ENCODE measurements around the gene GLRA3.

The GLRA3 gene

DNA sequence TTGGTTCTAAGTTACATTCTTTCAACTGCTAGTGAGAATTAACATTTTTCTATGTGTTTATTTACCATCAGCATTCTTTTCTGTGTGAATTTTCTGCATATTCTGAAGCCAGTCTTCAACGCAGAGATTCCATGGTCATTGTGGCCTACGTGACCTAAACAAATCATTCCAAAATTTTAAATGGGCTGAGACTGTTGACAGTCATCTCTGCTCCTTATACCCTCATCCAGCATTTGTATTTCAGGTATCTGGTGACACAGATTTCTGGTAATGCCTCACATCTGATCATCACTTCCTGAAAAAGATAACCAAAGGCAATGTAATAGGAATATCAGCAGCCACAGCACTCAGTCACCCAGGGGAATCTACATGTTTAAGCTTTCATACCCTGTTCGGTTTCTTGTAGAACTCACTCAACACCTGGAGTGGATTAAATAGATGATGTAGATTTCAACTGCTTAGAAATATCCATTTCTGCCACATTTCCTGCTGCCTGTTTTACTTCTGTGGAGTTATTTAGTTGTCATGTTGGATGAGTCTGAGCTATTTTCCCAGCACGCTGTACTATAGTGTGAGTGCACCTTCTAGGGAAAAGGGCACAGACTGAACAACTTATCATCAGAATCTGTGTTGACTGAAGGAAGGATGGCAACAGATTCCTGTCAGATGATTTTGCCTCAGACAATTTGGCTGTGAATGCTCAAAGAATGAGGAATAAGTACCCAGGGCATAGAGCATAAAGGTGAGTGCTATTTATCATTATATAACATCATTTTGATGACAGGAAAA is 233.7 kb downstream of the GLRA3 start:
- DNase-seq (ENCODE audit: low spot score): no peak

DNA sequence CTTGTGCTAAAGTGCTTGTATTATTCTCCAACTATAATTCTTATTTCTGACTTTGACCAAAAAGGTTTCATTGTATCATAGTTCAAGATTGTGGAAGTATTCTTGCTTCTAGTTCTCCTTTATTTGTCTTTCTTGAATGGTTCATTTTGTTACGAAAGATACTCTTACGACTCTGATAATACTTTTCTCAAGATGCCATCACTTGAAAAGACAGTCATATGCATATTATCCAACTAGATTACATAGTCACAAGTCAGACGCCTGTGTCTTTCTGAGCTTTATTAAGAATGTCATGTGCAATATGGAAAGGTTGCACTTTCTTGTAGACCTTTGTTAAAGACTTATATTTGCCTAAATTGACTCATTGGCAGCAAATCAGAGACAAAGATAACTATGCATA is 235.3 kb downstream of the GLRA3 start:
- no peak for DNase-seq (ENCODE audit: low spot score)

DNA sequence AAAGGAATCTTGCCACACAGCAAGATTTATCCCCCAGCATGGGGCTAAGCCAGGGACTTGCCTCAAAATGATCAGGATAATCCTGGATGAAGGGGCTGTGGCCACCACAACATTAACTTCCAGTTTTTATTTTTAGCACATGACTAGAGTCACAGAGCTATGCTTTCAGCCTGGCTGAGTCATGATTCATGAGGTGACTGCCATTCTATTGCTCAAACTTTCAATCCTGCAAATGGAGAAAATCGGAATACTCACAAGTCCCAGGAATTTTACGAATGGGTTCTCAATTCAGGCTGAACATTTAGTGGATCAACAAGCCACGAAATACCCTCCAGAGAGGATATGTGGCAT is 236.1 kb downstream of the GLRA3 start:
- no peak for DNase-seq (ENCODE audit: low spot score)

DNA sequence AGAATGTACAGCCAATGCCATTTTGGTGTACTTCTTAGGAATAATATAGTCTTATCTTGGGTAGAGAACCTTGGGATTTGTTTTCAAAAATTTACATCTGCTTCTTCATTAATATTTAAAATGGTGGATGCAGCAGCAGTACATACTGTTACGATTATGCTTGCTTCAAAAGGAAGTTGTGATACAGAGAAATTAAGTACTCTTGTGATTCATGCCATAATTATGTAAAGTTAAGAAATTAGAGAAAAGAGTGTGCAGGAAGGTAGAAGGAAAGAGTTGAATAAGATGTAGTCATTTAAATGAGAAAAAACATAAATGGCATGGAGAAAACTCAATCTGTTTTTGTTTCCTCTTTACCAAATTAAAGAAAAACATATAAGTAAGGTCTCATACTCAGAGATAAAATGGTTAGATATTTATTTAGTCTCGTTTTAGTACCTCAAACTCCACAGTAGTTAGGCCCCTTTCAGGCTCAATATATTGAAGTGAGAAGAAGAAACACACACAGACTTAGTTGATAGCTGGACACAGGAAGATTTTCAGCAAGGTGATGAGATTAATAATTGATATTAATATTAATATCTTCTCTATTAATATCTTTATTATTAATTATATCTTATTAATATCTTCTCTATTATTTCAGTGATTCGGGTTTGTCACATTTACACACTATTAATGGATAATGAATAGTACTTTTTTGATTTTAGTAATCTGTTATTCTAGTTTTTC is 236.6 kb downstream of the GLRA3 start:
- DNase-seq (ENCODE audit: low spot score): no peak

DNA sequence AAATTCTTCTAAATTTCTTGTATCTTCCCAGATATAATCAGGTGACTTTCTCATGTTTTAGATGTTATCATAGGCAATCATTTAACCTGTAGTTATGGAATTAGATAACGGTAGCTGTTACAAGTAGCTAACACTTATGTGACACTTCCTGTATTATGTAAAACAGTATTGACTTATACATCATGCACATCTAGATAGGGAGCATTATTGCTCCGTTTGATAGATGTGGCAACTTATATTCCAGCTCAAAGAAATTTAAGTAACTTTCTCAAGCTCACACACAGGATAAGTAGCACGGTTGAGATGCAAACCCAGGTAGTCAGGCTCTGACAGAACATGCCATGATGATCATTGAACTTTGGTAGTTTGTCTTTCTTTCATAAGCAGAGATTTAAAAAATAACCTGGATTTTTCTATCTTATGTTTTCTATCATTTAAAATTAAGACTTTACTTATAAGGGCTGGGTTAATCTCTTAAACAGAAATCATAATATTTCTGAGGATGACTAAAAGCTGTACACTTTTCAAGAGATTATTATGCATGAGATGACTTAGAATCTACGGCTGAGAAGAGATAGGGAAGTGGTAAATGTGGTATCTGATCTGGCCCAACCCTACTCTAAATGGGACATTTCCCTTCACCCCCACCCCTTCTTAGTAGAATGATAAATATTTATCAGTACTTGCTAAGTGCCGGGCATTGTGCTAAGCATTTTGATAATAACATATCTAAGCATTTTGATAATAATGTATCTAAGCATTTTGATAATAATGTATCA is 237.6 kb downstream of the GLRA3 start:
- DNase-seq (ENCODE audit: low spot score): no peak

DNA sequence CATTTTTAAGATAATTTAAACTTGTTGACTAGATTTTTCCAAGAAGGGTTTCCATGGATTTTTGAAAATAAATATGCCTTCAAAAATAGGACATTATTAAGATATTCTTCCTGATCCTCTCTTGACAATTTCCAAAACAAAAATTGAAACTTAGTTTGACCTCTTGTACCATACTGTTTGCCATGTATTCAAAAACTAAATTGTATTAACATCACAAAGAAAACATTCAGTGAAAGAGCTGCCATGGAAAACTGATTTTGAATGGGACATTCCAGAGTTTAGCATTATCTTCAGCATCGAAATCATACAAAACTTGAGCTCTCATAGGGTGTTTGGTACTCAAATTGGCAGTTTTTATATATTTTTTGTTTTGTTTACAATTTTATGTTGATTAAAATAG is 238.7 kb downstream of the GLRA3 start:
- DNase-seq (ENCODE audit: low spot score): no peak

Measured in germinal center (tissue), 1 donor.